Measurements from ENCODE around the gene TMEM201.
A peak's percentile ranks its signal among the peaks of the same experiment; 100 is the strongest.

Gene TMEM201

DNA sequence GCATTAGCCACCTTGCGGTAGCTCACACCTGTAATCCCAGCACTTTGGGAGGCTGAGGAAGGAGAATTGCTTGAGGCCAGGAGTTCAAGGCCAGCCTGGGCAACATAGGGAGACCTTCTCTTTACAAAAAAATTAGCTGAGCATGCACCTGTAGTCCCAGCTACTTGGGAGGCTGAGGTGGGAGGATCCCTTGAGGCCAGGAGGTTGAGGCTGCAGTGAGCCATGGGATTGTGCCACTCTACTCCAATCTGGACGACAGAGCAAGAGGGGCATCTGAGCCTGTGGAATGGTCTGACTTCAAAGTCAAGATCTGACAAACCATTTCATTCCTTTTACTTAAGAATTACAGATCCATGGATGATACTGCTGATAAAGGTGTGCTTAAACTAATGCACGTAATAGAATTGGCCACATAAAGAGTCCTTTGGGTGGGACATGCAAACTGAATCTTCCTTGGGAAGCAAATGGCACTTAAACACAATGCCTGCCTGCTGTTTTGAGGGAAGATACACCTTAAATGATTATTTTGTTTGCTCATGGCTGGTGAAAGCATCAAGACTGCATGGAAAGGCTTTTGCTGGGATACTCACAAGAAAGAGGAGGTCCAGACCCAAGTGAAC, 2.5 kb upstream of the TMEM201 start:
- no peak for DNase-seq

DNA sequence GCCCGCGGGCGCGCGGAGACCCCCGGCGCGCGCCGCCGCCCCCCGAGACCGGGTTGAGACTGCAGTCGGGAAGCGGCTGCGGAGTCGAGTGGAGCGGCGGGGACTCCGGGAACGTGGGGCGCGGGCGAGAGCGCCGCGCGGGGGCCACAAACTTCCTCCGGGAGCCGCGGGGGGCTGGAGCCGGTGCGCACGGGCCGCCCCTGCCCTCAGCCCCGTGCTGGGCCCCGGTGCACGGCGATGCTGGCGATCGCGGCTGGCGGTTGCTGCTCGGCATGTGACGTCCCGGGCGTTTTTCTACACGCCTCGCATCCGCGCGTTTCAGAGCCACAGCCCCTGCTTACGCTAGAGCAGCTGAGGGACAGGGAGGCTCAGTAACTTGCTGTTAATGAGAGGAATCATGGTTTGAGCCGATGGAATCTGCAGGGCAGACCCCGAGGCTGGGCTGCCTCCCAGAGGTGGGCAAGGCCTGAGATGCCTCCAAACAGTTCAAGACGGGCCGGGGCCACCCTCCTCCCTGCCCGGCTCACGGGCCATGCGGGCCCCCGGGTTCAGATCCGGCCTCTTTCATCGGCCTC, 520 bp downstream of the TMEM201 start:
- peak; percentile 30 for DNase-seq

GRCh38 chr1:9589719-9590157, 1.0 kb downstream of the TMEM201 start:
- no peak for DNase-seq

DNA sequence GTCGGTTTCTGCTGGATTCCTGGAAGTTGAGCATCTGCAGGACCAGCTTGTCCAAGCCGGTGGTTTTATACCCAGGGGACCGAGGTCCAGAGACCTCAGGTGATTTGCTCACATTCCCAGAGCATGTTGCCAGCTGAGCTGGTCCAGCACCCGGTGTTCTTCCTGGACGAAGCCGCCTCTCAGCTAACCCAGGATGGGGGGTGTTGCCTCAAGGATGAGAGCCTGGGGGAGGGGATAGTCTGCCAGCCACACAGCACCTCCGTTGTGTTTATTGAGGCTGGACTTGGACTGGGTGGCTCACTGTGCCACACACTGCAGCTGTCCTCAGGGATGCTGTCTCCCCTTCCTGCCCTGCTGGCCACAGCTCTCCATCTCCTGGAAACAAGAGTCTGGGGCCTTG, 1.5 kb downstream of the TMEM201 start:
- no peak for DNase-seq

DNA sequence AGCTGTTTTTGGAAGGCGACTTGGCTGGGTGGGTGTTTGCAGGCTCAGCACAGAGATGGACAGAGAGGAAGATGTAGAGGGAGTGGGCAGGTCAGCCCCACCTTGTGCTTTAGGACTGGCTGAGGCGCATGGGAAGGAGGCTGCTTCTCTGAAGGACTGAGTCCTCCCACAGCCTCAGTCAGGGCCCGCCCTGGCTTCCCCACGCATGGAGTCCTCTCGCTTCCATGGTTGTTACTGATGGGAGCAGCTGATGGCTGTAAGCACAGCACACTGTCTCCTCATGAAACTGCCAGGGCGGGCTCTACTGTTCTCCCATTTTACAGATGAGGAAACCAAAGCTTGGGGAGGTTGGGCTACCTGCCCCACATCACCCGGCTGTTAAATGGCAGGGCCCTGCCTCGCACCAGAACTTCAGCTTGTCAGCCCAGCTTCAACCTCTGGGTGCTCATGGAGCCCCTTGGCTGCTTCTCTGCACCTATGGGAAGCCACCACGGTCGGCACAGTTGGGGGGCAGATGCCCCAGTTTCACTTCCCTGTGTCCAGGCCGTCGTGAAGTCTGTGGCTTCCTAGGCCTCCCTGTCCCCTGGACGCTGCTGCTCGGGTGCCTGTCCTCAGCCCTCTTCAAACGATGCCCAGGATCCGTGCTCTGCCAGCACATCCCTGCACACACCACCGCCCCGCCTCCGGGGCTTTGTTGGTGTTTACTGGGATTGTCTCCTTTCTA, 2.4 kb downstream of the TMEM201 start:
- DNase-seq: peak; percentile 16

GRCh38 chr1:9591669-9592509, 3.2 kb downstream of the TMEM201 start:
- peak; percentile 11 for DNase-seq

GRCh38 chr1:9592510-9593075, 3.9 kb downstream of the TMEM201 start:
- no peak for DNase-seq

DNA sequence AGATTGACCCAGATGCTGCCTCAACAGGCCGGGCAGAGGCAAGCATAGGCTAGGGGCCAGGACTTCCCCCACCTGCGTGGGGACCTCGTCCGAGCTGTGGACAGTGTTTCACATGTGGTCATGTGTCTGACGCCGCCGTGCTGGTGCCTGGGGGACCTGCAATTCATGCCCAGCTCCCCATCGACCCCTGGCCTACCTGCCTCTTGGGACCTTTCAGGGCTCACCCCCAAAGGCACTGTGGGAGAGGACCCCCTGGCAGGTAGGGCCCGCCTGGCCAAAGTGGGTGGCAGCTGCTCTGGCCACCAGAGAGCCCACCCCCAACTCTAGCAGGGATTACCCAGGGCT, 4.4 kb downstream of the TMEM201 start:
- DNase-seq: no peak

DNA sequence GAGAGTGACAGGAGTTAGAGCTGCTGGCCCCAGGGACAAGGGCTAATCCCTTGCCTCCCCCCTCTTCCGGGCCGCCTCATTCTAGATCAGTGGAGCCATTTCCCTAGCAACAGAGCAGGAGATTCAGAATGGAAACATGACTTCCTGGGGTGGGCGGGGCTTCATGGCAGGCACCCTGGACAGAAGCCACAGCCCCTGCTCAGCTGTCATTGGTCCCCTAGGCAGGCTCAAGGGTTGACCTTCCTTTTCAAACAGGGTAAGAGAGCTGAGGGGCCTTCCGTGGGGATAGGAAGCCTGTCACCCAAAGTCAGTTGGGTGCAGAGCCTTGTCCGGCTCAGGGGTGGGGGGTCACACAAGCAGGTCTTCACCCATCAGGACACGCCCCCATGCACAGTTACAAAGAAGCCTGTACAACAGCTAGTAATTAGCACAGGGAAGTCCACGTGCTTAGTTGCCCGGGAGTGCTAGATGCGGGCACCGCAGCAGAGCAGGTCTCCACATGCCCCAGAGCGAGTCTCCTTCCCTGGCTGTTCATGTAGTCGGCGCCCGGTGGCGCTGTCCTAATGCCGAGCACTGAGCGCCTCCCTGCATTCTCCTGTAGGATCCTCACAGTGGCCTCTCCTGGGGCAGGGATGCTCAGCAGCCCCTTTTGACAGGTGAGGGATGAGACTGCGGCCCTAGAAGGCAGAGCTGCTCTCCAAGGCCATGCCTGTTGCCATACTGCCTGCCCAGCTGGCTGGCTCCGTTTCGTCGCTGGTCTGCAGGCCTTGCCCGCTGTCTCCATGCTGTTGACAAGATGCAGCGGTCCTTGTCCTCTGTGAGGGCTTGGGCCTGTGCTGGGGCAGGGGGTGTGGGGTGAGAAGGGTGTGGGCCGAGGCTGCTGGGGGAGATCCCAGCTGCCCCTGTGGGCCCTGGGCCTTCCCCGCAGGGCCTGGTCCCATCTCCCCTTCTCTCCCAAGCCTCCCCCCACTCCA, 5.1 kb downstream of the TMEM201 start:
- peak; percentile 79 for DNase-seq

DNA sequence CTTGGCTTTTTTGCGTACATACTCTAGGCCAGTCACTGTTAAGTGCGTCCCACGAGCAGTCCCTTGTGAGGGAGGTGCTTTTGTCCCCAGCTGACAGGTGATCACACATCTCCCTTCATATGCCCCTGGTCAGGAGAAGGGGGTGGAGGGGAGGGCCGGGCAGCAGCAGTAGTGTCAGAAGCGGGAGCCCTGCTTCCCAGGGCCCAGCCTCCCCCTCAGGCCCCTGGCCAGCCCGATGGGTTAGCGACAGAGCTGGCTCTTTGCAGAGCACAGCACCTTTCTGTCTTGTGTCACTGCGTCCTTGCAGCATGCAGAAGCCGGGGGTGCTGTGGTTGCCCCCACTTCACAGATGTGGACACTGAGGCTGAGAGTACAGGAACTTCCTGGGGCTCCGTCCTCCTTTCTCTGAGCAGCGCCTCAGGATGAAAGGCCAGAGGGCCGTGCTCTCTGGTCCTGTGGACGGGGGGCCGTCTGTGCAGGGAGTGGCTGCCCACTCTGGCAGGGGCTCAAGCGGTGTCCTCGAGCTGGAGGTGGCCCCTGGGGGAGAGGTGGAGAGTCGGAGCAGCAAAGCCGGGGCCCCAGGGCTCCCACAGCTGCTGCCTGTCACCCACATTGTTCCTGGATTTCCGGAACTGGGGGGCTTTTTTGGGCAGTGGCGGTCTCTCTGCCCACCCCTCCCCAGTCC, 5.9 kb downstream of the TMEM201 start:
- no peak for DNase-seq

GRCh38 chr1:9595156-9595967, 6.7 kb downstream of the TMEM201 start:
- no peak for DNase-seq

- no peak for DNase-seq
Observed at GRCh38 chr1:9595968-9596340, 7.2 kb downstream of the TMEM201 start.

- no peak for DNase-seq
Observed at GRCh38 chr1:9596415-9597123, 7.9 kb downstream of the TMEM201 start.

- DNase-seq: no peak
Observed at GRCh38 chr1:9597361-9598315, 8.9 kb downstream of the TMEM201 start.

- no peak for DNase-seq
Observed at GRCh38 chr1:9598316-9598700, 9.6 kb downstream of the TMEM201 start.

DNA sequence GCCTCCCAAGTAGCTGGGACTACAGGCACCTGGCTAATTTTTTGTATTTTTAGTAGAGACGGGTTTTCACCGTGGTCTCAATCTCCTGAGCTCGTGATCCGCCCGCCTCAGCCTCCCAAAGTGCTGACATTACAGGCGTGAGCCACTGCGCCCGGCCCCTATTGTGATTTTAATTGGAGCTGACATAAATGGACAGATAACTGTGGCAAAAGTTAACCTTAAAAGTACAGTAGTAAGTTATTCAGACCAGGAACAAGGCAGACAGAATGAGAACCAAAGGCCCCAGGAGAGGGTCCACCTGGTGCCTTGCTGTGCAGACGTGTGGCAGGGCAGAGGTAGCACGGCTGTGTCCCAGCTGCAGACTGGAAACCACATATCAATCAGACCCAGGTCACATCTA, 11.0 kb downstream of the TMEM201 start:
- no peak for DNase-seq

GRCh38 chr1:9600861-9601834, 12.4 kb downstream of the TMEM201 start:
- DNase-seq: no peak
